GM12878 (cell line): ENCODE data around the gene ANO2. TPM values are rescaled to one million over a fixed set of nuclear protein-coding genes. Genes with fewer than 3 reads are reported as not detected.

Experiments used
- ATAC-seq: fragments of 200-7000 bp; cut with Tn5 transposase; 3 replicates; pipeline ENCODE4 v1.9.1; 2020; ENCODE audit warnings: mild to moderate bottlenecking, moderate library complexity
- BruUV-seq: library from RNA; stranded (reverse); fragments of 400-500 nt; replicated peaks from 2 replicates; lab custom pipeline; 2021; lab: Mats Ljungman, UMichigan
- CTCF ChIA-PET: fragments of 300-600 bp; sonication (Branson Sonifier 250); formaldehyde crosslinking; extraction: SDS; loops from one replicate; lab custom pipeline; 2021; ENCODE audit warnings: inconsistent platforms; lab: Yijun Ruan, JAX
- POLR2A ChIA-PET: fragments of 350-600 bp; formaldehyde crosslinking; extraction: SDS; loops from one replicate; lab custom pipeline; 2021; ENCODE audit warnings: inconsistent platforms; lab: Charles Lee
- RAD21 ChIA-PET: fragments of 300-600 bp; sonication (Branson Sonifier 250); formaldehyde crosslinking; loops from one replicate; lab custom pipeline; 2023; ENCODE audit warnings: antibody characterized with exemption; ENCODE audit not compliant: unreplicated experiment; lab: Charles Lee
- SMC1A ChIA-PET: fragments of 300-600 bp; sonication (Branson Sonifier 250); formaldehyde crosslinking; loops from one replicate; lab custom pipeline; 2023; ENCODE audit not compliant: unreplicated experiment, uncharacterized antibody; lab: Charles Lee
- DNase-seq: peaks from one replicate; pipeline ENCODE4 v3.0.0-alpha.2; 2011; ENCODE audit warnings: low read depth, low spot score
- FAIRE-seq: peaks from 3 replicates; lab custom pipeline; 2011; peaks lifted over from hg19 to GRCh38; lab: Jason Lieb, UNC
- H2AFZ ChIP-seq: 2 replicates; pipeline ENCODE4 v1.6.0; 2011; ENCODE audit warnings: low read depth, low read length, control low read depth; ENCODE audit not compliant: control insufficient read depth
- H3K27ac ChIP-seq: 2 replicates; pipeline ENCODE4 v1.5.1; 2011; ENCODE audit warnings: control low read depth; ENCODE audit not compliant: control insufficient read depth, insufficient read depth
- H3K27me3 ChIP-seq, 2 experiments: replicated peaks in 1 of 2; 2 replicates each; pipeline versions ENCODE4 v1.6.0 to v1.6.1; 2011; ENCODE audit warnings: low read length in 1 of 2; ENCODE audit not compliant: control insufficient read depth in 2 of 2, insufficient read depth in 2 of 2
- H3K36me3 ChIP-seq, 2 experiments: 2 replicates each; pipeline ENCODE4 v1.5.1; 2011; ENCODE audit warnings: low read length in 1 of 2; ENCODE audit not compliant: control insufficient read depth in 2 of 2, insufficient read depth in 2 of 2
- H3K4me1 ChIP-seq: 2 replicates; pipeline ENCODE4 v1.6.1; 2011; ENCODE audit warnings: mild to moderate bottlenecking, low read length, moderate library complexity, mixed read lengths; ENCODE audit not compliant: control insufficient read depth, insufficient read depth
- H3K4me2 ChIP-seq: 2 replicates; pipeline ENCODE4 v1.6.0; 2011; ENCODE audit warnings: control low read depth; ENCODE audit not compliant: control insufficient read depth, insufficient read depth
- H3K4me3 ChIP-seq: fragments of 200-600 bp; sonication (generic); 2 replicates; pipeline ENCODE4 v1.5.1; 2016
- H3K79me2 ChIP-seq: 2 replicates; pipeline ENCODE4 v1.6.0; 2011; ENCODE audit warnings: low read length; ENCODE audit not compliant: control insufficient read depth, insufficient read depth
- H3K9ac ChIP-seq: 2 replicates; pipeline ENCODE4 v1.8.0; 2011; ENCODE audit warnings: low read length, control low read depth, mixed read lengths; ENCODE audit not compliant: control insufficient read depth, insufficient read depth
- H3K9me3 ChIP-seq: replicated peaks from 3 replicates; pipeline ENCODE4 v1.5.1; 2011; ENCODE audit warnings: mild to moderate bottlenecking, low read length; ENCODE audit not compliant: control insufficient read depth, insufficient read depth
- H4K20me1 ChIP-seq: 2 replicates; pipeline ENCODE4 v1.6.0; 2011; ENCODE audit not compliant: control insufficient read depth, insufficient read depth
- BHLHE40 ChIP-seq, 2 experiments: fragments of 450-650 bp in 1 of 2; IDR thresholded peaks; 2 replicates each; pipeline ENCODE4 v1.6.1; 2011 to 2017; ENCODE audit warnings: low read depth in 2 of 2, borderline replicate concordance in 1 of 2, improper control_type of control experiment in 1 of 2, low read length in 1 of 2, mild to moderate bottlenecking in 1 of 2
- BRCA1 ChIP-seq: IDR thresholded peaks from 2 replicates; pipeline ENCODE4 v1.6.1; 2011; ENCODE audit warnings: low read depth, low read length, improper control_type of control experiment
- CHD1 ChIP-seq: IDR thresholded peaks from 2 replicates; pipeline ENCODE4 v1.6.1; 2012; ENCODE audit warnings: low read depth, low read length, improper control_type of control experiment
- FOS ChIP-seq: IDR thresholded peaks from 3 replicates; pipeline ENCODE4 v1.6.1; 2011; ENCODE audit warnings: borderline replicate concordance; ENCODE audit not compliant: insufficient read length; ENCODE audit errors: extremely low read depth
- NFYA ChIP-seq: IDR thresholded peaks from 2 replicates; pipeline ENCODE4 v1.6.1; 2011; ENCODE audit warnings: low read depth, mild to moderate bottlenecking, low read length, improper control_type of control experiment, borderline replicate concordance
- POLR2AphosphoS2 ChIP-seq: IDR thresholded peaks from 2 replicates; pipeline ENCODE4 v1.6.1; 2011; ENCODE audit warnings: low read depth, mild to moderate bottlenecking, low read length, improper control_type of control experiment, moderate library complexity
- RBBP5 ChIP-seq: fragments of 200-600 bp; sonication (generic); conservative IDR thresholded peaks from 2 replicates; pipeline ENCODE4 v1.6.1; 2016
- SUZ12 ChIP-seq: fragments of 200-600 bp; sonication (generic); IDR thresholded peaks from one replicate; pipeline ENCODE4 v1.6.1; 2018; ENCODE audit warnings: antibody characterized with exemption, mild to moderate bottlenecking; ENCODE audit not compliant: unreplicated experiment
- ZNF217 ChIP-seq: fragments of 450-650 bp; IDR thresholded peaks from 2 replicates; pipeline ENCODE4 v1.6.1; 2017; ENCODE audit warnings: antibody characterized with exemption, mild to moderate bottlenecking
- WGBS: methylation state at CpG from one replicate; pipeline ENCODE4 v1.1.6; 2016; ENCODE audit warnings: low lambda C conversion rate; ENCODE audit not compliant: insufficient replicate concordance, insufficient coverage; ENCODE audit errors: missing lambda C conversion rate; 5-methylcytosine and 5-hydroxymethylcytosine counted together
- in situ Hi-C: fragments of 300-500 bp; cut with MboI; formaldehyde crosslinking; loops from 9 replicates; pipeline ENCODE4 v1.14.3; 2018; ENCODE audit warnings: mixed read lengths
- intact Hi-C: fragments of 100-400 bp; cut with micrococcal nuclease; formaldehyde crosslinking; loops from one replicate; pipeline ENCODE4 v1.14.2; 2022; ENCODE audit not compliant: unreplicated experiment
- polyA plus RNA-seq, 11 experiments: library from polyadenylated mRNA; depleted of rRNA in 4 of 11; unstranded in 6 of 11; stranded (reverse) in 5 of 11; fragments of >200 nt; fragmentation: Nextera tagmentation in 4 of 11; fragmentation: Illumina TruSeq in 1 of 11; extraction: Ambion mirVana in 4 of 11; extraction: Trizol in 1 of 11; gene quantifications; 1 replicate in 1 of 11; 2 replicates in 10 of 11; pipeline versions ENCODE4 v1.2.1 to v1.2.3, GENCODE V29; 2011 to 2016; ENCODE audit warnings: inconsistent platforms in 2 of 11, missing spikeins in 2 of 11, low read depth in 1 of 11
- total RNA-seq, 4 experiments: library from RNA; depleted of rRNA in 3 of 4; stranded (reverse); fragments of >200 nt in 3 of 4; fragmentation: Illumina TruSeq in 1 of 4; extraction: Trizol in 1 of 4; gene quantifications; 2 replicates each; pipeline versions ENCODE4 v1.2.1 to v1.2.3, GENCODE V29; 2013 to 2021
- TF ChIP-seq, protein P1 (sequence below): fragments of 150-350 bp; IDR thresholded peaks from 2 replicates; pipeline ENCODE4 v1.6.1; 2016; ENCODE audit warnings: low read depth, low read length
- TF ChIP-seq, protein P2 (sequence below): fragments of 450-650 bp; IDR thresholded peaks from 2 replicates; pipeline ENCODE4 v1.6.1; 2016; ENCODE audit warnings: mild to moderate bottlenecking
- TF ChIP-seq, protein P3 (sequence below): fragments of 450-650 bp; IDR thresholded peaks from 2 replicates; pipeline ENCODE4 v1.6.1; 2016; ENCODE audit warnings: mild to moderate bottlenecking
- TF ChIP-seq, protein P4 (sequence below): fragments of 450-650 bp; IDR thresholded peaks from 2 replicates; pipeline ENCODE4 v1.6.1; 2014; ENCODE audit warnings: mild to moderate bottlenecking
- TF ChIP-seq, protein P5 (sequence below): fragments of 450-650 bp; IDR thresholded peaks from 2 replicates; pipeline ENCODE4 v1.6.1; 2017; ENCODE audit warnings: mild to moderate bottlenecking, low read depth, inconsistent platforms; ENCODE audit not compliant: poor library complexity, severe bottlenecking

The ANO2 gene
- total and polyA plus RNA-seq, 10 of the 15 experiments (the other 5 are each of a cell fraction or from before 2014, with no cell fraction given), result not detected

DNA sequence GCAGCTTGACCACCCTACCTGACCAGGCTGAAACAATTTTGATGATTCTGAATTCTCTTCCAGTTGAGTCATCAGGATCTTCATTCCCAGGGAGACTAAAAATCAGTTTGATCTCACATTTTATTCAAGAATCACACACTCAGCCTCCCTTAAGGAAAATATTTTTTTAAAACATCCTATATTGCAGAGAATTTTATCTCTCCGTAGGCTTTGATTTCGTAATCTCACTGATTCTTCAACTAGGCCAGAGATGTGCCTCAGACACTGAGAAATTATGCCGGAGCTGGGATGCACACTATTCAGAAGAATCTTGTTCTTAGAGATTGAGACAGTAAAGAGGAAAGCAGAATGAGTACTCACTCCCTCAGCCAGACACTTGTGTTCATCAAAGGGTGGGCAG is 7.0 kb upstream of the ANO2 start (continued):
- TF ChIP-seq BHLHE40 (IDR thresholded peaks at IDR 0.05; ENCODE audit: borderline replicate concordance in 1 of 2, low read depth in 2 of 2, low read length in 1 of 2) (no peak), SUZ12 (no peak), BRCA1 (no peak), POLR2AphosphoS2 (no peak)
- TF ChIP-seq, protein P1, sequence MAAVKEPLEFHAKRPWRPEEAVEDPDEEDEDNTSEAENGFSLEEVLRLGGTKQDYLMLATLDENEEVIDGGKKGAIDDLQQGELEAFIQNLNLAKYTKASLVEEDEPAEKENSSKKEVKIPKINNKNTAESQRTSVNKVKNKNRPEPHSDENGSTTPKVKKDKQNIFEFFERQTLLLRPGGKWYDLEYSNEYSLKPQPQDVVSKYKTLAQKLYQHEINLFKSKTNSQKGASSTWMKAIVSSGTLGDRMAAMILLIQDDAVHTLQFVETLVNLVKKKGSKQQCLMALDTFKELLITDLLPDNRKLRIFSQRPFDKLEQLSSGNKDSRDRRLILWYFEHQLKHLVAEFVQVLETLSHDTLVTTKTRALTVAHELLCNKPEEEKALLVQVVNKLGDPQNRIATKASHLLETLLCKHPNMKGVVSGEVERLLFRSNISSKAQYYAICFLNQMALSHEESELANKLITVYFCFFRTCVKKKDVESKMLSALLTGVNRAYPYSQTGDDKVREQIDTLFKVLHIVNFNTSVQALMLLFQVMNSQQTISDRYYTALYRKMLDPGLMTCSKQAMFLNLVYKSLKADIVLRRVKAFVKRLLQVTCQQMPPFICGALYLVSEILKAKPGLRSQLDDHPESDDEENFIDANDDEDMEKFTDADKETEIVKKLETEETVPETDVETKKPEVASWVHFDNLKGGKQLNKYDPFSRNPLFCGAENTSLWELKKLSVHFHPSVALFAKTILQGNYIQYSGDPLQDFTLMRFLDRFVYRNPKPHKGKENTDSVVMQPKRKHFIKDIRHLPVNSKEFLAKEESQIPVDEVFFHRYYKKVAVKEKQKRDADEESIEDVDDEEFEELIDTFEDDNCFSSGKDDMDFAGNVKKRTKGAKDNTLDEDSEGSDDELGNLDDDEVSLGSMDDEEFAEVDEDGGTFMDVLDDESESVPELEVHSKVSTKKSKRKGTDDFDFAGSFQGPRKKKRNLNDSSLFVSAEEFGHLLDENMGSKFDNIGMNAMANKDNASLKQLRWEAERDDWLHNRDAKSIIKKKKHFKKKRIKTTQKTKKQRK, result no peak

DNA sequence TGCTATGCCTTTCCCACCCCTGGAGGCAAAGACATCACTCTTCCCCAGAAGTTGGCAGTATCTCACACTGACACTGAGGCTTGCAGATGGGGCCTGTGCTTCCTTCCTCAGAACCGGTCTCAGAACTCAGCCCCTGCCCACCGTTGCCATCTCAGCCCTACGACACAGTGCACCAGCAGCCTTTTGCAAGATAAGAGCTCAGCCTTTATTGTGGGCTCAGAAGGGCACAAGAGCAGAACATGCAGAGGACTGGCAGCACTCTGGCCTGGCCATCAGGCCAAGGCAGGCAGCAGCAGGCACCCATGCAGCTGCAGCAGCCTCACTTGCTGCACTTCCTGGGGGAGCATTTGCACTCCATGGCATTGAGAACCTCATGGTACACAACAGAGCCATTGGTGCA is 3.6 kb upstream of the ANO2 start:
- ChIA-PET RAD21 (no interaction called here), CTCF (interaction anchor here (1.0 kb wide), 1 partner anchor 89 kb away, joined by 3 read pairs; no protein-coding TSS in a partner anchor), POLR2A (no interaction called here), SMC1A (no interaction called here)
- Histone ChIP-seq H3K4me3 (no peak overlapping the region), H3K27me3 (peaks cover 11 to 16% of the 10 kb centered on the region in 2 experiments), H3K9me3 (no peaks in the 10 kb centered on the region), H2AFZ (no peak overlapping the region), H3K79me2 (no peaks in the 10 kb centered on the region), H3K4me2 (no peak overlapping the region), H4K20me1 (no peaks in the 10 kb centered on the region), H3K4me1 (no peaks in the 10 kb centered on the region), H3K9ac (no peak overlapping the region), H3K36me3 (no peaks in the 10 kb centered on the region), H3K27ac (no peak overlapping the region)
- no TSS peak for BruUV-seq
- ATAC-seq, result no peak
- FAIRE-seq, result no peak
- DNase-seq, result no peak
- in situ Hi-C loops, result no loop called here
- WGBS, result 0% methylated on average over 3 of the region's 3 CpGs
- intact Hi-C loops, result no loop called here
- TF ChIP-seq CHD1 (no peak), RBBP5 (no peak), SUZ12 (no peak), NFYA (no peak), ZNF217 (no peak), FOS (no peak)
- TF ChIP-seq, protein P2, sequence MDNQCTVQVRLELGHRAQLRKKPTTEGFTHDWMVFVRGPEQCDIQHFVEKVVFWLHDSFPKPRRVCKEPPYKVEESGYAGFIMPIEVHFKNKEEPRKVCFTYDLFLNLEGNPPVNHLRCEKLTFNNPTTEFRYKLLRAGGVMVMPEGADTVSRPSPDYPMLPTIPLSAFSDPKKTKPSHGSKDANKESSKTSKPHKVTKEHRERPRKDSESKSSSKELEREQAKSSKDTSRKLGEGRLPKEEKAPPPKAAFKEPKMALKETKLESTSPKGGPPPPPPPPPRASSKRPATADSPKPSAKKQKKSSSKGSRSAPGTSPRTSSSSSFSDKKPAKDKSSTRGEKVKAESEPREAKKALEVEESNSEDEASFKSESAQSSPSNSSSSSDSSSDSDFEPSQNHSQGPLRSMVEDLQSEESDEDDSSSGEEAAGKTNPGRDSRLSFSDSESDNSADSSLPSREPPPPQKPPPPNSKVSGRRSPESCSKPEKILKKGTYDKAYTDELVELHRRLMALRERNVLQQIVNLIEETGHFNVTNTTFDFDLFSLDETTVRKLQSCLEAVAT, result no peak
- TF ChIP-seq, protein P3, sequence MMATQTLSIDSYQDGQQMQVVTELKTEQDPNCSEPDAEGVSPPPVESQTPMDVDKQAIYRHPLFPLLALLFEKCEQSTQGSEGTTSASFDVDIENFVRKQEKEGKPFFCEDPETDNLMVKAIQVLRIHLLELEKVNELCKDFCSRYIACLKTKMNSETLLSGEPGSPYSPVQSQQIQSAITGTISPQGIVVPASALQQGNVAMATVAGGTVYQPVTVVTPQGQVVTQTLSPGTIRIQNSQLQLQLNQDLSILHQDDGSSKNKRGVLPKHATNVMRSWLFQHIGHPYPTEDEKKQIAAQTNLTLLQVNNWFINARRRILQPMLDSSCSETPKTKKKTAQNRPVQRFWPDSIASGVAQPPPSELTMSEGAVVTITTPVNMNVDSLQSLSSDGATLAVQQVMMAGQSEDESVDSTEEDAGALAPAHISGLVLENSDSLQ, result no peak
- TF ChIP-seq, protein P4, sequence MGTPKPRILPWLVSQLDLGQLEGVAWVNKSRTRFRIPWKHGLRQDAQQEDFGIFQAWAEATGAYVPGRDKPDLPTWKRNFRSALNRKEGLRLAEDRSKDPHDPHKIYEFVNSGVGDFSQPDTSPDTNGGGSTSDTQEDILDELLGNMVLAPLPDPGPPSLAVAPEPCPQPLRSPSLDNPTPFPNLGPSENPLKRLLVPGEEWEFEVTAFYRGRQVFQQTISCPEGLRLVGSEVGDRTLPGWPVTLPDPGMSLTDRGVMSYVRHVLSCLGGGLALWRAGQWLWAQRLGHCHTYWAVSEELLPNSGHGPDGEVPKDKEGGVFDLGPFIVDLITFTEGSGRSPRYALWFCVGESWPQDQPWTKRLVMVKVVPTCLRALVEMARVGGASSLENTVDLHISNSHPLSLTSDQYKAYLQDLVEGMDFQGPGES, result no peak
- TF ChIP-seq, protein P5, sequence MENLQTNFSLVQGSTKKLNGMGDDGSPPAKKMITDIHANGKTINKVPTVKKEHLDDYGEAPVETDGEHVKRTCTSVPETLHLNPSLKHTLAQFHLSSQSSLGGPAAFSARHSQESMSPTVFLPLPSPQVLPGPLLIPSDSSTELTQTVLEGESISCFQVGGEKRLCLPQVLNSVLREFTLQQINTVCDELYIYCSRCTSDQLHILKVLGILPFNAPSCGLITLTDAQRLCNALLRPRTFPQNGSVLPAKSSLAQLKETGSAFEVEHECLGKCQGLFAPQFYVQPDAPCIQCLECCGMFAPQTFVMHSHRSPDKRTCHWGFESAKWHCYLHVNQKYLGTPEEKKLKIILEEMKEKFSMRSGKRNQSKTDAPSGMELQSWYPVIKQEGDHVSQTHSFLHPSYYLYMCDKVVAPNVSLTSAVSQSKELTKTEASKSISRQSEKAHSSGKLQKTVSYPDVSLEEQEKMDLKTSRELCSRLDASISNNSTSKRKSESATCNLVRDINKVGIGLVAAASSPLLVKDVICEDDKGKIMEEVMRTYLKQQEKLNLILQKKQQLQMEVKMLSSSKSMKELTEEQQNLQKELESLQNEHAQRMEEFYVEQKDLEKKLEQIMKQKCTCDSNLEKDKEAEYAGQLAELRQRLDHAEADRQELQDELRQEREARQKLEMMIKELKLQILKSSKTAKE, result no peak
